HepG2 (cell line): ENCODE results near the gene NACC2. TPM values are rescaled to one million over a fixed set of nuclear protein-coding genes. Genes with fewer than 3 reads are reported as not detected.

Source experiments
- ATM ChIP-seq: fragments of 450-650 bp; IDR thresholded peaks from 2 replicates; pipeline ENCODE4 v1.7.1; 2017; ENCODE audit warnings: mild to moderate bottlenecking, borderline replicate concordance
- BRCA1 ChIP-seq: sonication (generic); formaldehyde crosslinking; IDR thresholded peaks from 2 replicates; pipeline ENCODE4 v1.4.0; 2020; ENCODE audit warnings: missing genetic modification reagents
- CREB1 ChIP-seq, 2 experiments: fragments of 450-650 bp in 1 of 2; IDR thresholded peaks; 2 replicates each; pipeline ENCODE4 v1.6.1; 2016 to 2017; ENCODE audit warnings: control low read depth in 1 of 2, mild to moderate bottlenecking in 1 of 2, missing compliant biosample characterization in 1 of 2, missing genetic modification characterization in 1 of 2
- FOXO4 ChIP-seq: sonication (generic); formaldehyde crosslinking; conservative IDR thresholded peaks from 2 replicates; pipeline ENCODE4 v1.8.1; 2023; ENCODE audit warnings: missing genetic modification reagents
- IRF9 ChIP-seq: sonication (generic); formaldehyde crosslinking; IDR thresholded peaks from 2 replicates; pipeline ENCODE4 v1.8.0; 2022; ENCODE audit warnings: missing genetic modification reagents, mild to moderate bottlenecking, borderline replicate concordance
- MIER2 ChIP-seq: IDR thresholded peaks from 2 replicates; pipeline ENCODE4 v1.6.1; 2016; ENCODE audit warnings: missing biosample characterization, missing genetic modification reagents
- NPAS2 ChIP-seq: sonication (generic); formaldehyde crosslinking; IDR thresholded peaks from 2 replicates; pipeline ENCODE4 v1.8.0; 2022; ENCODE audit warnings: mild to moderate bottlenecking, missing genetic modification reagents, borderline replicate concordance
- RBAK ChIP-seq: sonication (generic); formaldehyde crosslinking; IDR thresholded peaks from 2 replicates; pipeline ENCODE4 v1.5.1; 2020; ENCODE audit warnings: mild to moderate bottlenecking, missing genetic modification reagents
- RNF2 ChIP-seq: fragments of 450-650 bp; conservative IDR thresholded peaks from 2 replicates; pipeline ENCODE4 v1.6.1; 2016; ENCODE audit warnings: low read depth
- SKIL ChIP-seq: sonication (generic); formaldehyde crosslinking; IDR thresholded peaks from 2 replicates; pipeline ENCODE4 v1.8.0; 2022; ENCODE audit warnings: missing genetic modification reagents, mild to moderate bottlenecking, moderate library complexity, borderline replicate concordance
- SPEN ChIP-seq: sonication (generic); formaldehyde crosslinking; IDR thresholded peaks from 2 replicates; pipeline ENCODE4 v1.5.1; 2020; ENCODE audit warnings: low read depth, mild to moderate bottlenecking, missing genetic modification reagents
- SRSF9 ChIP-seq: fragments of 200-400 bp; formaldehyde crosslinking; IDR thresholded peaks from 2 replicates; pipeline ENCODE4 v1.6.1; 2018; ENCODE audit warnings: borderline replicate concordance, mild to moderate bottlenecking, low read depth, low read length; ENCODE audit not compliant: insufficient read depth, poor library complexity, severe bottlenecking
- SYNCRIP ChIP-seq: fragments of 200-400 bp; formaldehyde crosslinking; IDR thresholded peaks from 2 replicates; pipeline ENCODE4 v1.6.1; 2018; ENCODE audit warnings: mild to moderate bottlenecking, low read depth, low read length; ENCODE audit not compliant: insufficient read depth
- ZBTB8A ChIP-seq: sonication (generic); formaldehyde crosslinking; IDR thresholded peaks from 2 replicates; pipeline ENCODE4 v1.4.0; 2020; ENCODE audit warnings: mild to moderate bottlenecking, low read depth, missing genetic modification reagents, borderline replicate concordance
- ZNF12 ChIP-seq: sonication (generic); formaldehyde crosslinking; IDR thresholded peaks from 2 replicates; pipeline ENCODE4 v1.5.0; 2020; ENCODE audit warnings: missing genetic modification reagents
- ZNF234 ChIP-seq: sonication (generic); formaldehyde crosslinking; conservative IDR thresholded peaks from 2 replicates; pipeline ENCODE4 v1.5.1; 2020; ENCODE audit warnings: mild to moderate bottlenecking, missing genetic modification reagents
- ZNF251 ChIP-seq: sonication (generic); formaldehyde crosslinking; IDR thresholded peaks from 2 replicates; pipeline ENCODE4 v1.9.0; 2021; ENCODE audit warnings: mild to moderate bottlenecking, missing genetic modification reagents
- ZNF274 ChIP-seq: sonication (generic); formaldehyde crosslinking; IDR thresholded peaks from 2 replicates; pipeline ENCODE4 v1.5.1; 2020; ENCODE audit warnings: mild to moderate bottlenecking, missing genetic modification reagents
- ZNF292 ChIP-seq: sonication (generic); formaldehyde crosslinking; IDR thresholded peaks from 2 replicates; pipeline ENCODE4 v1.8.1; 2022; ENCODE audit warnings: mild to moderate bottlenecking, low read depth, missing genetic modification reagents, borderline replicate concordance
- ZNF30 ChIP-seq: sonication (generic); formaldehyde crosslinking; IDR thresholded peaks from 2 replicates; pipeline ENCODE4 v1.5.0; 2020; ENCODE audit warnings: mild to moderate bottlenecking, missing genetic modification reagents
- ZNF430 ChIP-seq: sonication (generic); formaldehyde crosslinking; IDR thresholded peaks from 2 replicates; pipeline ENCODE4 v1.9.0; 2021; ENCODE audit warnings: mild to moderate bottlenecking, missing genetic modification reagents
- ZNF580 ChIP-seq: IDR thresholded peaks from 2 replicates; pipeline ENCODE4 v1.6.1; 2016; ENCODE audit warnings: low read depth, borderline replicate concordance
- ZNF703 ChIP-seq: sonication (generic); formaldehyde crosslinking; IDR thresholded peaks from 2 replicates; pipeline ENCODE4 v1.5.1; 2020; ENCODE audit warnings: missing genetic modification reagents, mild to moderate bottlenecking, moderate library complexity, borderline replicate concordance
- ZNF841 ChIP-seq: sonication (generic); formaldehyde crosslinking; IDR thresholded peaks from 2 replicates; pipeline ENCODE4 v1.8.1; 2023; ENCODE audit warnings: missing genetic modification reagents, borderline replicate concordance
- polyA plus RNA-seq, 8 experiments: library from polyadenylated mRNA; depleted of rRNA in 3 of 8; stranded (reverse) in 7 of 8; unstranded in 1 of 8; fragments of >200 nt; fragmentation: Illumina TruSeq in 4 of 8; extraction: Trizol in 4 of 8; gene quantifications; 2 replicates each; pipeline versions ENCODE4 v1.2.1 to v1.2.3, GENCODE V29; 2011 to 2016; ENCODE audit warnings: low read depth in 4 of 8, missing spikeins in 1 of 8, mixed read lengths in 1 of 8; ENCODE audit not compliant: insufficient read depth in 1 of 8
- total RNA-seq, 5 experiments: library from RNA; depleted of rRNA; stranded (reverse); fragments of >200 nt; fragmentation: Illumina TruSeq; extraction: Trizol; gene quantifications; 2 replicates each; pipeline ENCODE4 v1.2.3, GENCODE V29; 2016; ENCODE audit warnings: low read depth in 1 of 5

The NACC2 gene
- total and polyA plus RNA-seq, 2 of the 13 experiments (the other 11 are each of a cell fraction or from before 2014, with no cell fraction given) = 5.9 to 12.3 TPM

- TF ChIP-seq ZNF274 (CRISPR knock-in tag) (peak; percentile 95), ZNF841 (CRISPR knock-in tag) (no peak), ZNF234 (CRISPR knock-in tag) (peak; percentile 91; the same call in 1 of the 2 replicates), RBAK (CRISPR knock-in tag) (no peak; the same call in 1 of the 2 replicates), SRSF9 (no peak), NPAS2 (CRISPR knock-in tag) (no peak), CREB1 (IDR thresholded peaks at IDR 0.05) (no peak), CREB1 (CRISPR knock-in tag; IDR thresholded peaks at IDR 0.05) (peak; percentile 58), BRCA1 (CRISPR knock-in tag) (0 out of 2 replicates have a peak, but pooled peaks have one; percentile 74), SYNCRIP (no peak), SPEN (CRISPR knock-in tag) (peak; percentile 97), ZNF292 (peak; percentile 81; the same call in 1 of the 2 replicates), ZNF430 (CRISPR knock-in tag) (peak; percentile 99), ZBTB8A (CRISPR knock-in tag) (no peak), ATM (no peak), RNF2 (peak; percentile 88), ZNF251 (CRISPR knock-in tag) (no peak), ZNF30 (CRISPR knock-in tag) (no peak), MIER2 (peak; percentile 78), IRF9 (peak; percentile 92), ZNF580 (peak; percentile 84; the same call in 1 of the 2 replicates), ZNF703 (CRISPR knock-in tag) (peak; percentile 91; the same call in 1 of the 2 replicates), ZNF12 (0 out of 2 replicates have a peak, but pooled peaks have one; percentile 17), FOXO4 (no peak), SKIL (peak; percentile 76; the same call in 1 of the 2 replicates)
Measured at GRCh38 chr9:136011703-136012496, 83.2 kb downstream of the NACC2 start (continued).
